Measurements from ENCODE around the gene DOCK2.

Gene DOCK2

DNA sequence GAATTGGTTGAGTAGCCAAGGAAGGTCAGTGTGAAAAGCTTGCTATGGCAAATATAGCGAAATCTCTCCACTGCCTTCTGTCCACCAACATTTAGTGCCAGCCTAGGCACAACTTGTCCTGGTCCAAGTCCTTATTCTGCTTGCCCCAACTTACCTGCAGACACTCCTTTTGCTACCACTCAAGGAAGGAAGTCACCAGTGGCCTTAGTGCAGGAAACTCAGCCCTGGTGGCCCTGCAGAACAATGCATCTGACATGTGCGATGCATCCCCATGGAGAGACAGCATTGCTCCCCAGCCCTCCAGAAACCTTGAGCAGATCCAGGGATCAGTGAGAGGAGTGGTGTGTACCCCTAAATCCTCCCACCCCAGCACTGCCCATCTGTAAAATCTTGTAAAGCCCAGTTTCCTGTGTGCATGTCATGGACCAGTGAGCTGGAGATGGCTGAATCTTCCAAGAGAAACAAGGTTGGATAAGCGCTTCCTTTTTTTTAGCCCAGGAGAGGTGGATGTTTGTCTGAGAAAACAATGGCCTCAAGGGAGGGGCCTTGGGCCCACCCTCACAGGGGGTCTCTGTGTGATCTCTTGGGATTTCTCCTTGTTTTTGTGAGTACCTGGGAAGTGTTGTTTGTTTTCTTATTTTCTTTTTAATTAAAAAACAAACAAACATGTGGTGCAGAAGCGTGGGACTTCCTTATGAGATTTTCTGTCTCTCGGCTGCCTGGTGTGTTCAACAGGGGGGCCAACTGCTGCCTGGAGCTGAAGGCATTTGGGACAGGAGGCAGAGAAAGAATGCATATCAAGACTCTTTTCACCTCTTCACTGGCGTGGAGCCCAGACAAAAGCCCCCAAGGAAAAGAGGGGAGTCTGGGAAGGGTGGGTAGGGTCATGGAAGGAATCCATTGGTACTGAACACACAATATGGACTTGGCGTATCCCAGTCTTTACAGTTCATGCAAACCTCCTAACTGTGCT is 472.3 kb downstream of the DOCK2 start:
- TF ChIP-seq, protein P1, sequence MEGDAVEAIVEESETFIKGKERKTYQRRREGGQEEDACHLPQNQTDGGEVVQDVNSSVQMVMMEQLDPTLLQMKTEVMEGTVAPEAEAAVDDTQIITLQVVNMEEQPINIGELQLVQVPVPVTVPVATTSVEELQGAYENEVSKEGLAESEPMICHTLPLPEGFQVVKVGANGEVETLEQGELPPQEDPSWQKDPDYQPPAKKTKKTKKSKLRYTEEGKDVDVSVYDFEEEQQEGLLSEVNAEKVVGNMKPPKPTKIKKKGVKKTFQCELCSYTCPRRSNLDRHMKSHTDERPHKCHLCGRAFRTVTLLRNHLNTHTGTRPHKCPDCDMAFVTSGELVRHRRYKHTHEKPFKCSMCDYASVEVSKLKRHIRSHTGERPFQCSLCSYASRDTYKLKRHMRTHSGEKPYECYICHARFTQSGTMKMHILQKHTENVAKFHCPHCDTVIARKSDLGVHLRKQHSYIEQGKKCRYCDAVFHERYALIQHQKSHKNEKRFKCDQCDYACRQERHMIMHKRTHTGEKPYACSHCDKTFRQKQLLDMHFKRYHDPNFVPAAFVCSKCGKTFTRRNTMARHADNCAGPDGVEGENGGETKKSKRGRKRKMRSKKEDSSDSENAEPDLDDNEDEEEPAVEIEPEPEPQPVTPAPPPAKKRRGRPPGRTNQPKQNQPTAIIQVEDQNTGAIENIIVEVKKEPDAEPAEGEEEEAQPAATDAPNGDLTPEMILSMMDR (conservative IDR thresholded peaks at IDR 0.05; ENCODE audit: low read depth) = no peak
- no peak for DNase-seq (ENCODE audit: low spot score)
- no peak overlapping the region for H3K27ac ChIP-seq
- ChIA-PET CTCF (interaction anchor here (0.6 kb wide), 1 partner anchor 183 kb away, joined by 4 read pairs; no protein-coding TSS in a partner anchor), POLR2A (ENCODE audit: low non-redundant PET) (interaction anchor here (0.5 kb wide), 1 partner anchor 85 kb away, joined by 4 read pairs; no protein-coding TSS in a partner anchor)

DNA sequence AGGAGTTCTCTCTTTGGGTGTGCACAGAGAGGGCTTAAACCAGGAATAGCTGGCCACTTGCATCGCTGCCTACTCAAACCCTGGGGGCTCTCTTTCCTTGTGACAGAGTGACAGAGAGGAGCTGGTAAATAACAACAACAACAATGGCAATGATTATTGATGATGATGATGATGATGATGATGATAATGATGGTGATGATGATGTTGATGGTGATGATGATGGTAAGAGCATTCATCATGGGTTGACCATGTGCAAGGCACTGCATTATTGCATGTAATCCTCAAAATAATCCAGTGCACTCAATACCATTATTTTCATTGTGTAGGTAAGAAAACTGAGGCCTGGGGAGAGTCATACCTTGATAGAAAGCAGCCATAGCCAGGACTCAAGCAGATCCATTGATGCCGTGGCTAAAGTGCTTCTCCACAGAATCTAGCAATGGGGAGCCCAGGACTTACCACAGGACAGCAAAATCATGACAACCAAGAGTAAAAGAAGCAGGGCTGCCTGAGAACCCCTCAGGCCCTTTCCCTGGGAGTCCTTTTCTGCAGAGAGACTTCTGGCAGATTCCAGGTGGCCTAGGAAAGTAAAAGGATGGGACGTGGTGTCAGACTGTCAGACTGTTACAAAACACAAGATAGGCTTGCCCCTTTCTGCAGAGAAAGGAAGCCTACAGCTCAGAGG is 473.5 kb downstream of the DOCK2 start:
- H3K27ac ChIP-seq = no peak overlapping the region
- ChIA-PET POLR2A (ENCODE audit: low non-redundant PET) (no interaction called here), CTCF (interaction anchor here (0.6 kb wide), 1 partner anchor 182 kb away, joined by 4 read pairs; no protein-coding TSS in a partner anchor)
- DNase-seq (ENCODE audit: low spot score) = no peak
- TF ChIP-seq, protein P1 (conservative IDR thresholded peaks at IDR 0.05; ENCODE audit: low read depth) = no peak

DNA sequence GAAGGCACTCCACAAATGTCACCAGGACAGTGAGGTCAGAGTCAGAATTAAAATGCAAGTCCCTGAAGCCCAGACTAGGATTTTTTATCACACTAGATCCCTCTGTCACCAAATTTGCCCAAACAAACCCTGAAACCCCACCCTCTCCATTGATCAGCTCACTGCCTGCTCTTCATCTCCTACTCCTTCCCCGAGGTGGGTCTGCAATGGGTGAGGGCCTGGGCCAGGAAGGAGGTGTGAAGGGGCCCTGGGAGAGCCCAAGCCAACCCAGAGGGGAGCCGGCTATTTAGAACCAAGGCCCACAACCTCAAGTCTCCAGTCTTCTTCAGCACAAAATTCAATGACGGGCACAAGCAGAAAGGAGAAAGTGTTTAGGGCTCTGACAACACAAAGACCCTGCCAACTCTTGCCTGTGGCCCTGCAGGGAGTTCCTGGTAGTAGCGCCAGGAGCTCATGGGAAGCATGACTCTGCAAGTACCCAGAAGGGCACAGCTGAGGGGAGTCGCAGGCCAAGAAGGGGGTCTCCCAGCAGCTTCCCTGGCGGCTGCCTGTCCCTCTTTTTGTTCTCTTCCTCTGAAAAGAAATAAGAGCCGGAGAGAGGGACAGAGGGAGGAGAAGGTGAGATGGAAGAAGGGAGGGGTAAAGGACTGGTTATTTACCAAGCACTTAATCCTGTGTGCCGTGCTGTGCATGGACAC is 474.2 kb downstream of the DOCK2 start:
- TF ChIP-seq, protein P1 (conservative IDR thresholded peaks at IDR 0.05; ENCODE audit: low read depth) = no peak
- DNase-seq (ENCODE audit: low spot score) = no peak
- H3K27ac ChIP-seq = no peak overlapping the region
- CTCF ChIA-PET = interaction anchor here (0.6 to 1.0 kb wide), 3 partner anchors 9 to 115 kb away, joined by 3 to 5 read pairs (median 4); no protein-coding TSS in a partner anchor
- POLR2A ChIA-PET (ENCODE audit: low non-redundant PET) = no interaction called here

DNA sequence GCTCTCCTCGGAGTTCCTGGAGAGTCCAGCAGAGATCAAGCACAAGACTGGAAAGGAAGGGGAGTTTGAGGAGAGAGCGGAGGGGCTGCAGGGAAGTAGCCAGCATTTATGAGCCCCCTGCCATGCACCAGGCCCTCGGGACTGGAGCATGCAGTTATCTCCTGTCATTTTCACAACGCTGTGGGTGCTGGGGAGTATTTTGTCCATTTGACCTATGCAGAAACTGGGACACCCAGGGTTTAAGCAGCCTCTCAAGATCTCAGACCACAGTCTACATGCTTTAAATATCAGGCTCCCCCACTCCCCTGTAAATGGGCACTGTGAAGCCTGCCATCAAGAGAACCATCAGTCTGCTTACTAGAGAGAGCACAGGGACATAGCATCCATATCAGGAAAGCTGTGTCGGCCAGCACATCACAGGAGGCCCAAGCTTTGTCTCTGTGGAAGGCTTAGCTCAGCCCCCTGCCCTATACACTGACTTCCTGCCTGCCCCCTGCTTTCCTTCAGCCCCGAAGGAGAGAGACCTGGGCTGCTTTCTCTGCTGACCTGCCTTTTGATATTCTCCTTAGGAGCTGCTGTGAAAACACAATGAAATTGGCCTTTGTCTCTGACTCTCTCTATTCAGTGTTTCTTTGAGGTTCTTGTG is 475.9 kb downstream of the DOCK2 start:
- CTCF ChIA-PET = interaction anchor here (1.2 kb wide), 1 partner anchor 71 kb away, joined by 6 read pairs; no protein-coding TSS in a partner anchor

DNA sequence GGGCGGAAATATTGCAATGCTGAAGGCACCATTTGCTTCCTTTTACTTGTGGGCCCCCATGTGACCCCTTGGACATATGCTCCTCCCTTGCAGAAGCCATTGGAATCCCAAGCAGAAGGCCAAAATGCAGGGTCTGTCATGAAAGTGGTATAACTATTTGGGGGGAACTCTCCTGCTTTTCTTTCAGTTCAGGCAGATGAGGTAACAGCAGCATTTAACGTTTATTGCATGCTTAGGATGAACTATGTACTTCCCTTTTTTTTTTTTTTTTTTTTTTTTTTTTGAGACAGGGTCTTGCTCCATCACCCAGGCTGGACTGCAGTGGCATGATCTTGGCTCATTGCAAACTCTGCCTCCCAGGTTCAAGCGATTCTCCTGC is 476.4 kb downstream of the DOCK2 start:
- POLR2A ChIA-PET (ENCODE audit: low non-redundant PET) = no interaction called here
- TF ChIP-seq, protein P1 (conservative IDR thresholded peaks at IDR 0.05; ENCODE audit: low read depth) = no peak
- CTCF ChIA-PET = interaction anchor here (0.7 to 1.2 kb wide), 2 partner anchors 71 to 307 kb away, joined by 3 to 6 read pairs; no protein-coding TSS in a partner anchor
- H3K27ac ChIP-seq = no peak overlapping the region
- DNase-seq (ENCODE audit: low spot score) = no peak

More for the DNA sequence above, 475.9 kb downstream of the DOCK2 start:
- POLR2A ChIA-PET (ENCODE audit: low non-redundant PET) = no interaction called here
- TF ChIP-seq, protein P1 (conservative IDR thresholded peaks at IDR 0.05; ENCODE audit: low read depth) = no peak
- no peak for DNase-seq (ENCODE audit: low spot score)
- no peak overlapping the region for H3K27ac ChIP-seq
